ENCODE data around the gene NAALADL2.

Gene NAALADL2

GRCh38 chr3:174891524-174892203 lies 32.5 kb downstream of the NAALADL2 start:
- DNase-seq, result no peak

GRCh38 chr3:174907027-174907426 lies 47.9 kb downstream of the NAALADL2 start:
- no peak for DNase-seq

- DNase-seq, result no peak
Measured at GRCh38 chr3:174907628-174908407, 48.7 kb downstream of the NAALADL2 start.

- DNase-seq, result no peak
Measured at GRCh38 chr3:174931473-174932353, 72.6 kb downstream of the NAALADL2 start.

GRCh38 chr3:174936590-174936989 lies 77.5 kb downstream of the NAALADL2 start:
- no peak for DNase-seq

GRCh38 chr3:174937478-174937877 lies 78.3 kb downstream of the NAALADL2 start:
- DNase-seq, result no peak

- DNase-seq, result no peak
Measured at GRCh38 chr3:174938102-174938501, 79.0 kb downstream of the NAALADL2 start.

- DNase-seq, result no peak
Measured at GRCh38 chr3:174940151-174940550, 81.0 kb downstream of the NAALADL2 start.

GRCh38 chr3:174945276-174945675 lies 86.1 kb downstream of the NAALADL2 start:
- no peak for DNase-seq

GRCh38 chr3:174945951-174946350 lies 86.8 kb downstream of the NAALADL2 start:
- no peak for DNase-seq

GRCh38 chr3:174949523-174949922 lies 90.4 kb downstream of the NAALADL2 start:
- DNase-seq, result no peak

GRCh38 chr3:174951034-174951433 lies 91.9 kb downstream of the NAALADL2 start:
- no peak for DNase-seq

GRCh38 chr3:174951498-174952005 lies 92.4 kb downstream of the NAALADL2 start:
- no peak for DNase-seq

- DNase-seq, result no peak
Measured at GRCh38 chr3:174953068-174953467, 93.9 kb downstream of the NAALADL2 start.

- no peak for DNase-seq
Measured at GRCh38 chr3:174955513-174956016, 96.4 kb downstream of the NAALADL2 start.

GRCh38 chr3:174957081-174957480 lies 97.9 kb downstream of the NAALADL2 start:
- DNase-seq, result no peak

GRCh38 chr3:174957551-174958001 lies 98.4 kb downstream of the NAALADL2 start:
- DNase-seq, result no peak

GRCh38 chr3:174958671-174959328 lies 99.7 kb downstream of the NAALADL2 start:
- DNase-seq, result no peak

GRCh38 chr3:174959556-174960065 lies 100.5 kb downstream of the NAALADL2 start:
- DNase-seq, result no peak

GRCh38 chr3:174960898-174961297 lies 101.8 kb downstream of the NAALADL2 start:
- no peak for DNase-seq

- no peak for DNase-seq
Measured at GRCh38 chr3:174973465-174973864, 114.3 kb downstream of the NAALADL2 start.

GRCh38 chr3:174986685-174987084 lies 127.6 kb downstream of the NAALADL2 start:
- DNase-seq, result no peak
